Measurements from ENCODE around the gene ODF4.
"Not testable (repeated sequence)": the region's sequence is repeated elsewhere in the genome, so short reads cannot be mapped to it uniquely, and the experiment has no call there.

ODF4 gene

DNA sequence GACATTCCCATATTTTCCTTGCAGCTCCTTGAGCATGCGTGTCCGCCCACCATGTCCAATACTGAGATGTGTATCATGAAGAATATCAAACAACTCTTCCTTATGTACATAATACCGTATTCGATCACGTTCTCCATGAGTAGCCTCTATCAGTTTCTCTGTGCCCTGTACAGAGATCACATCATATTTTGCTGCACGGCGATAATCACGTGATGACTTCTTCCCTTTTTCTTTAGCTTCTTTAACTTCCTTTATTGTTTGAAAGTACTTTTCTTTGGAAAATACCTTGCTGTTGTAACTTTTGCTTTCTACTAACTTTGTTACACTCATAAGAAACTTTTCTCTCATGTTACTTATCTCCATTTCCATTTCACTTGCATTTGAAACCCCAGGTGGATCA is 30.3 kb downstream of the ODF4 start:
- no peak for DNase-seq

DNA sequence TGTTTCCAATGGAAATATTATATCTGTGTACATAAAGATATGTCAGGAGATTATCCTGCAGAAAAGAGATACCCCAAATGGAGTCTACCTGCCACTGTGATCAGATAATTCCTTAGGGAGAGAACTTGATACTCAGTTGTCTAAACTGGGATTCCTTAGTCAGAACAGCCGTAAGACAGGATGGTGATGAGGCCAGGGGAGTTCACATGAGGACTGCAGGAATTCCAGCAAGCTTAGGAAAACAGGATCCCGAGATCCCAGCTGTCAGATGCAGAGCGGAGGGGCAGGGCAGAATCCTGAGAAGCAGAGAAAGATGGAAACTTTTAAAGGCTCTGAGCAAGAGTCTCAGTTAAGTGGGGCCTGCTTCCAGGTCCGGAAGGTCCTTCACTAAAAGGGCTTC is 32.1 kb downstream of the ODF4 start:
- no peak for DNase-seq

DNA sequence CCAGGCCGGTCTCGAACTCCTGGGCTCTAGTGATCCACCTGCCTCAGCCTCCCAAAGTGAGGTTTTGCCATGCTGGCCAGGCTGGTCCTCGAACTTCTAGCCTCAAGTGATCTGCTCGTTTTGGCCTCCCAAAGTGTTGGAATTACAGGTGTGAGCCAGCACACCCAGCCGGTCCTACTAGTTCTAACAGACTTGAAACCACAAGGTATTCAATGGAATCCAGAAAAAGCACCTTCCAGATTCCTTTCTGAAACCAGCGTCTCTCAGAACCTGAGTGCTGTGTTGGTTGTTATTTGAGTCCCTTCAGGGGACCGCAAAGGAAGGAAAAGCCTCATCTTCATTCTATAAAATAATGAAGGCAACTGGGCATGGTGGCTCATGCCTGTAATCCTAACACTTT is 32.8 kb downstream of the ODF4 start:
- DNase-seq = no peak

DNA sequence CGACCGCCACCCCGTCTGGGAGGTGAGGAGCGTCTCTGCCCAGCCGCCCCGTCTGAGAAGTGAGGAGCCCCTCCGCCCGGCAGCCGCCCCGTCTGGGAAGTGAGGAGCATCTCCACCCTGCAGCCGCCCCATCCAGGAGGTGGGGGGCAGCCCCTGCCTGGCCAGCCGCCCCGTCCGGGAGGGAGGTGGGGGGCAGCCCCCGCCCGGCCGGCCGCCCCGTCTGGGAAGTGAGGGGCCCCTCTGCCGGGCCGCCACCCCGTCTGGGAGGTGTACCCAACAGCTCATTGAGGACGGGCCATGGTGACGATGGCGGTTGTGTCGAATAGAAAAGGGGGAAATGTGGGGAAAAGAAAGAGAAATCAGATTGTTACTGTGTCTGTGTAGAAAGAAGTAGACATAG is 34.2 kb downstream of the ODF4 start:
- not testable (repeated sequence) for DNase-seq

DNA sequence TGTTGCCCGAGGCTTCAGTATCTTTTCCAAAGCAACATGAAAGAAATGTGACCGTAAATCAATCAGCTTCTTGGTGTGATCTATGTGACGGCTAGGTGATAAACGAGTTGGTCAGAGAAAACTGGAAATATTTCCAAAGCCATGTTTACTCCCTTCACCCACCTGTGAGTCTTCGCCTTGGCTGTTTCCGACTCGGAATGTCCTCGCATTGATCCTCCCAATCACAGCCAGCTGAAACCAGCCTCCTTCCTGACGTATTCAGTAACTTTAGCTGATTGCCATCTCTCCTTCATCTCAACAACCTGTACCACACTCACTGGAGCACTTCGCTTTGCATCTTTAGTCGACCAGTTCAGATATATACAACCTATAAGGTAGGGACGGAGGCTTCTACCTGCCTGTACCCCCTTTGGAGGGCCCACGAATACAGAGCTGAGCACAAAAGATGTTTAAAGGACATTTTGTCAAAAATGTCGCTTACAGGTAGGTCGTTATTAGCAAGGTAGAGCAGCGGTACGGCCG is 36.2 kb downstream of the ODF4 start:
- no peak for DNase-seq

DNA sequence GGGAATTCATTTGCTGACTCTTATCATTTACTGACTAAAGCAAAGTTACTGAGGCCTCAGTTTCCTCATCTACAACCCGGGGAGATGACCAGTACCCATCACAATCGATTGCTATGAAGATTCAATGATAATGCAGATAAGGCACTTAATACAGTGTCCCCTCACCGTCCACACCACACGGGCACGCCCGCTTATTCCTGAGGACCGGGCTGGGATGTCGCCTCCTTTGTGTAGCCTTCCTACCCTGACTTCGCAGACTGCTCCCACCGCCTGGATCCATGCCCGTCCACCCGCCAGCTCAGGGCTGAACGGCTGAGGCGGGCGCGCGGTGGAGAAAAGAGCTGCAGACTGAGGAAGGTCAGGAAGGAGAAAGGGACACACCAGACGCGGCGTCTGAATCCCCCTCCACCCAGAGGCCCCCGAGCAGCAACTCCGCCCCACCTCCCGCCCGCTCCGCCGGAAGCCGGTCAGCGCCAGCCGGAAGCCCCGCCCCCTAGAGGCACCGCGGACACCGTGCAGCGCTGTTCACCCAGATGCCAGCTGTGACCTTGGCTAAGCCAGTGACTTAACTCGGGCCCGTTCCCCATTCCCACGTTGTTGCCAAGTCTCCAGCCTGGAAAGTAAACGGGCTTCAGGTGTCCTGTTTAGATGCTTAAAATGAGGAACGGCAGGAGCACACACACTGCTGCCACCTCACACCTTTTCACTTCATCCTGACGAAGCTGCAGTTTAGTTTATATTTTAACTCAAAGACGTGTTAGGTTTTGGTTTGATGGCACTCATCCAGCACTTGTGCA is 36.8 kb downstream of the ODF4 start, which contains the start of gene KRABD2:
KRABD2 (minus strand) TSS at position 434 of the 797 bp plus-strand sequence.
- DNase-seq = peak; percentile 63

DNA sequence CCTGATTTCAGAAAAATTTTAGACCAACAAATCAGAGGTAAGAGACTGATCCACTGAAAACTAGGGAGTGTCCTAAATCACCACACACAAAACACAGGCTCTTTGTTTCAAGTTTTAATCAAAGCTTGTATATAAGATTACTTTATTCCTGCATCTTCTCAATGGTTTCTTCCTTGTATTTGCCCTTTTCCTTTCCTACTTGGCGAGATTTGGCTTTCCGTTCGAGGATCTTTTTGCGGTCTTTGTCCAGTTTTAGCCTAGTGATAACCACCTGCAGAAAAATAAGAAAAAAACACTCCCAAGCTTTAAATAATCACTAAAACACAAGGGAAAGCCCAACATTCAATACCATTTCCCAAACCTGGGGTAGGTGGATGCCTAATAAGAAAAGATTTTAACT is 37.8 kb downstream of the ODF4 start:
- DNase-seq = no peak

DNA sequence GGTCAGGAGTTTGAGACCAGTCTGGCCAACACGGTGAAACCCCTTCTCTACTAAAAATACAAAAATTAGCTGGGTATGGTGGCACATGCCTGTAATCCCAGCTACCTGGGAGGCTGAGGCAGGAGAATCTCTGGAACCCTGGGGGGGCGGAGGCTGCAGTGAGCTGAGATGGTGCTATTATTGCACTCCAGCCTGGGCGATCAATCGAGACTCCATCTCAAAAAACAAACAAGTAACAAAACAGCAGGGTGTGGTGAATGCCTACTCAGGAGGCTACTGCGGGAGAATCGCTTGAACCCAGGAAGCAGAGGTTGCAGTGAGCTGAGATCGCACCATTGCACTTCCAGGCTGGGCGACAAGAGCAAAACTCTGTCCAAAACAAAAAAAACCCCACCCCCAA is 38.5 kb downstream of the ODF4 start:
- DNase-seq = not testable (repeated sequence)

DNA sequence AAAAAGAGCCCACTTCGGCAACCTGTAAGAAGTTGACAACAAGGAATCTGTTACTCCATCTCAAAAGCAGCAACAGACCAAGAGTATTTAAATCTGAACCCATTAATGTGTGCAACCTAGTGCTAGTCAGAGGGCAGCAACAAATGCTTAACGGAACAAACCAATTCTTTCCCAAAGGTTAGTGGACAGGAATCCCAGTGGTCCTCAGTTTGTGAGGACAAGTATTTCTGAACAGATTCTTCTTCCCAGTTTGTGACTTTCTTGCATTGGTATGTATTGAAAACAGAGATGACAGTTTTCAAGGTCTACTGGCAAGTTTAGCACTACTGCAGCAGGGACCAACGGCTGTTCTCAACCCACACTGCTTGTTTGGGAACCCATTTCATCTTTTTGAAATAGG is 40.4 kb downstream of the ODF4 start:
- DNase-seq = no peak

DNA sequence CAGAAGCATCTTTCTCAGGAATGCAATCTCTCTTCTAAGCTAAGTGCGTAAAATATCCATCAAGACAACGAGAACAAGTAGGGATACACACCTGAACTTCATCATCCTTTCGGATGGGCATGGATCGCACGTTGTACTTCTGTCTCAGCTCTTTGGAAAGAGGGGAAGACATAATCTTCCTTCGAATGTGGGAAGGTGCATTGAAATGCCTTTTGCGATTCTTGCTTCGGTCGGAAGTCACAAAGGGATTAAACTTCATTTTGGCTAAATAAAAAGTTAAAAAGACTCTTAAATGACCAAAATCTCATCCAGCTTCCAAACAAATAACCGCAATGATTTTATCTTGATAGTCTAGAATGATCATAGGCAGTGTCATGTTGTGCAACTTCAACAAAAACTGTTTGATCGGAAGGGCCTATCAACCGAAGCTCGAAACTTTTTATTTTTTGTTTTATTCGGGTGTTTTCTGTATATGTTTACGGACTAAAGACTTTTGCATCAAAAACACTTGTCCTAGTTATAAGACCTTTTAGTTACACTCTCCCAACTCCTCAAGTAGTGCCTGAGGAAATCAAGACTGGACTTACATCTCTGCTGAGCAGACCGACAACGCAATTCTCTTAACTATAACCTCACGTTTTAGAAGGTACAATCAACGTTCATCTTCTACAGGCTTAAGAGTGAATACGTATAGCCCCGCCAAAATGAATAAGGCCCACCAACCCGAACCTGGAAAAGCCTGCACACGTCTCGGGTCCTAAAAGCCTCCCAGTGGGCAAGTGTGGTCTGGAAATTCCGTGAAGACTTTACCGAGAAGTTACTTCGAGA is 42.6 kb downstream of the ODF4 start:
- DNase-seq = no peak

DNA sequence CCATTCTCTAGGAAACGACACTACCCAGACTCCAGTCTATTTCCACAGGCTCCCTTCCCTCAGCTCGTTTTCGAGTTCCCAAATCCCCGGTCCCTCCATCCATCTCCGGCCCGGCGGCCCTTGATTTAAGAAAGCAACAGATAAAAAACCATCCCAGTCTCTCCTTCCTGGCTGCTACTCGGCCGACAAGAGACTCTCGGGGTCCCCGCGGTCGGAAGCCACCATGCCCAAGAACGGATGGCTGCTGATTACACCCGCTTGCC is 43.2 kb downstream of the ODF4 start:
- no peak for DNase-seq

DNA sequence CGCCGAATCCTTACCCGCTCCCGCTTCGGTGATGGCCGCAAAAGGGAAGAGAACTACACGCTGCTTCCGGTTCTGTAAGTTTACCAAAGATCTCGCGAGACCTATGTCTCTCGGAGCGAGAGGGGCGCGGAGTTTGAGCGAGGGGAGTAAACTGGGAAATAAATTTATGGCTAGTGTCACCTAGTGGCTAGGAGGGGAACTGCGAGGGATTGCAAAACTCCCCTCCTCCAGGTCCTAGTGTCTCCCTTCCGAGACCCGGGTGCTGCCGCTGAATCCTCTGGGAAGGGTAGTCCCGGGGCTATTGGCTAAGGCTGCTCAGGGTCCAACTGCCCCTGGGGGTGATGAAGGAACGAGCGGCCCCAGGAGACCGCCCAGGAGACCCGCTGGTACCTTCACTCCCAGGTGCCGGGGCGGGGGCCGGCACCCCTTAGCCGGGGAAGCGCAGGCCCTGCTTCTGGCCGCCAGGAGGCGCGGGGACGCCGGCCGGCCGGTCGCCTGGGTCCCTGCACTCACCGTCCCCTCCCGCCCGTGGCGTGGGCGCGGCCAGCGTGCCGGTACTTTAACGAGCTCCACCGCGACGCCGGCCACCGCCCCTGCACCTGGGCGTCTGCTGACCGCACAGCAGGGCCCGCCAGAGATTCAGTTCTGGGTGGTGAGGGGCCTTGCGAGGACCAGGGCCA is 43.6 kb downstream of the ODF4 start, which contains the start of gene RPL26:
RPL26 (minus strand) TSS at position 51 of the 680 bp plus-strand sequence. CDS start 883 bp downstream, outside the sequence.
- DNase-seq = peak; percentile 84

DNA sequence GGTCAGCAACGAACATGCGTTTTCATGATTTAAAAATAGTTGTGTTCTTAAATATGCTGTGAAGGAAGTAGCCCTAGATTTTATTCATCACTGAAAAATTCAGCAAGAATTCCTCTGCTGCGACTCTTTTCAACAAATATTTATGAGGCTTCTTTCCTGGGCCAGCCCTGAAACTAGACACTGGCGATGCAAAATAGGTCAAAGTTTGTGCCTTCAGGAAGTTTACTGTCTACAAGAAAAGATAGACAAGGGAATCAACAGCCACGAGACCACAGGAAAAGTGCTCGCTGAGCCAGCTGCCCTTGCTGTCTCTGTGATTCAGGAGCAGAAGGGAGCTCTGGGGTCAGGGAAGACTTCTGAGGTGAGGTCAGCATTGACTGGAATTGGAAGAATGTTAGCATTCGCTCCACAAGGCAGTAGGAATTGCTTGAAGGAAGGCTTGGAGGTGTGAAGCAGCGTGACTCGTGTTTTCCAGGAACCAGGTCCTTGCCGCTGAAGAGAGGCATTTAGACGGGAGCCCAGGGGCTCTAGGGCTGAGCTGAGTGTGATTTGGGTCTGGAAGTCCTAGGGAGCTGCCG is 45.2 kb downstream of the ODF4 start:
- no peak for DNase-seq

DNA sequence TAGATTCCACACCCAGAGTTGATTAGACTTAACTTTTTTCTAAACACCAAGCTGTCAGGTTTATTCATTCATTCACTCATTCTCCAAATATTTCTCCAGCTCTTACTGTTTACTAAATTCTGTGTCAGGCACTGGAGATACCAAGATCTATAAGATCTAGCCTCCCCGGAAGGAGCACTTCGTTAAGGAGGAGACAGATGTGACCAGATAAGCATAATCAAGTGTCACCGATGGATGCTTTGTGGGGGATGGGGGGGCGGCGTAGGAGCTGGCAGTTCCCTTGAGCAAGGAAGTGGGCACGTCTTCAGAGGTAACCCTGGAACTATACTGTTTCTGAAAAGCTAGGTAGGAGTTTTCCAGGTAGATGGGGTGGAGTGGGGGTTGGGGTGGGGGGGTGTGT is 47.2 kb downstream of the ODF4 start:
- DNase-seq = no peak

DNA sequence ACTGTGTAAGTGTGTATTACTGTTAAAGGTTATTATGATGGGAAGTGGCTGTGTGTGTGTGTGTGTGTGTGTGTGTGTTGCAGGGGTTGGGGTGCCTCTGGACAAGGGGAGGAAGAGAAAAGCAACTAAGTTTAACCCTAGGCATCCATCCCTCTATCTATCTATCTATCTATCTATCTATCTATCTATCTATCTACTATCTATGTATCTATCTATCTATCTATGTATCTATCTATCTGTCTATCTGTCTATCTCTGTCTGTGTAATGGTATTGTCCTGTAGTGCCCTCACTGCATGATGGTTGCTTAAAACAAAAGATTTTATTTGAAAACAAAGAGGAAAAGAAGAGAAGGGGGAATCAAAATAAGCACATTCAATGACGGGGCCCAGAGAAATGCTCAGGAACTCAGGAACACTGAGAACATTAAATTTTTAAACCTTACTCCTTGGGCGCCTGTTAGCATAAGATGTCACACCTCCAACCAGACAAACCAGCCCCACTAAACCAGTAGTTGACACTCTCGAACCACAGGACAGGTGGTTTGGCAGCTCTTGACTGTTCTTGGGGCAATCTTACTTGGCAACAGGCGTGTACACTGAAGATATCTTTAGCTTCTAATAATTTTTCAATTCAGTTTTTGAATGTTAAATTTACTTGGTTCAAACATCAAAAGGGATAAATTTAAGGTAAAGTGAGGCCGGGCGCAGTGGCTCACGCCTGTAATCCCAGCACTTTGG is 48.4 kb downstream of the ODF4 start:
- no peak for DNase-seq

DNA sequence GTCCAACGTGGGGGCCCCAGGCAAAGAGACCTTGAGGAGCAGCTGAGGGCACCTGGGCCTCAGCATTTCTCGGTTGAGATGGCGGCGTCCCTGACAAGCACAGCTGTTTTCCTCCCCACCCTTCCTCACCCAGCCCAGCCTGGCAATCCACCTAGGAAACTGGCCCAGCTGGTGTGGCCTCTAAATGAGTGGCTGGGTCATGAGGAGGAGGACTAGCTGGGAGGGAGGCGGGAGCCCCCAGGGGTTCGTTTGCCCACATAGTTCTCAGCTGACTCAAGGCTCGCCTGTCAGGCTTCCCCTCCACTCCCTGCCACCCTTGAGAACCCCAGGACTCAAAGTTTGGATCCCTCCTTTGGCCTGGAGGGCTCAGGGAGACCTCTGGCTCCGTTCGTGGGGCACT is 52.1 kb downstream of the ODF4 start:
- DNase-seq = no peak

DNA sequence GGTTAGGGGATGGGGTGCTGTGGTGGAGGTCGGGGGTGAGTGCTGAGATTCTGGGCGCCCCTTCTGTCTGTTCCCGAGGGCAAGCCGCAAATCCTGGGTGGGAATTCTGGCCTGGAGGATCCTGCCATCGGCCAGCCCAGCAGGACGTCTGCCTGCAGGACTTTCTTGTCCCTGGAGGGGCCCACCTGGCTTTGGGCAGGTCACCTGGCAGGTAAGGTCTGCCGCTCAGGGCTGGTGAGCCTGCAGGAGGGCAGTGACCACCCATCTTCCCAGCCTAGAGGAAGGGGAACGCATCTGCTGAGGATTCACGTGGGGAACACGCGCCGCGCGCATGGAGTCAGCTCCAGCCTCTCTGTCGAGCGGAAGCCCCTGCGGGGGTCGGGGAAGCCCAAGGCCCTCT is 52.6 kb downstream of the ODF4 start:
- DNase-seq = no peak

DNA sequence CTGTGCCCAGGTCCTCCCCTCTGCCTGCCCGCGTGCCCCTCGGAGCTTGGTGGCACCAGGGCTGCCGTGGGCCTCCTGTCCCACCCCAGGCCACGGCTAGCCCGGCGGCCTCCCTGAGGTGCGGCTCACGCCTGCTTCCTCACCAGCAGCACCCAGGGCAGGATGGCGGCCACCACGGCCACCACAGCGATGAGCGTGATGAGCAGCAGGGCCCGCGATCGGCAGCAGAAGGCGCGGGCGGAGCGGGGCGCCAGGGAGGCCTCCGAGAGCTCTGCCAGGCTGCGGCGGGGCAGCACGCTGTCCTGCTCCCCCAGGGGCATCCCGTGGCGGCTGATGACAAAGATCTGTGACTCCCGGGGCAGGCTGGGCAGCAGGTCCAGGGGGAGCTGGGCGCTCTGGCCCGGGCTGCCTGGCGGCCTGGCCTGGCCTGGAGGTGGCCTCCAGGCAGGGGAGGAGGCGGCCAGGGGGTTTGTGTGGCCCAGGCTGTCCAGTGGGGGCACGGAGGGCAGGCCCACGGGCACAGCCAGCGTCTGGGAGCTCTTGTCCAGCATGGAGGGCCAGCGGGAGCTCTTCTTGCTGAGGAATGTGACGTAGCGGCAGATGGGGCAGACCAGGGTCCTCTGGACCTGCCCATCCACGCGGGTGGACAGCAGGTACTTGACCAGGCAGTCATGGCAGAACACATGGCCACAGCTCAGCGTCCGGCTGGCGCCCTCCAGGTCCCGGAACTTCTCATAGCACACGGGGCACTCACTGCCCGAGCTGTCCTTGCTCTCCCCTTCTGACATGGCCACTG is 53.2 kb downstream of the ODF4 start:
- DNase-seq = no peak

DNA sequence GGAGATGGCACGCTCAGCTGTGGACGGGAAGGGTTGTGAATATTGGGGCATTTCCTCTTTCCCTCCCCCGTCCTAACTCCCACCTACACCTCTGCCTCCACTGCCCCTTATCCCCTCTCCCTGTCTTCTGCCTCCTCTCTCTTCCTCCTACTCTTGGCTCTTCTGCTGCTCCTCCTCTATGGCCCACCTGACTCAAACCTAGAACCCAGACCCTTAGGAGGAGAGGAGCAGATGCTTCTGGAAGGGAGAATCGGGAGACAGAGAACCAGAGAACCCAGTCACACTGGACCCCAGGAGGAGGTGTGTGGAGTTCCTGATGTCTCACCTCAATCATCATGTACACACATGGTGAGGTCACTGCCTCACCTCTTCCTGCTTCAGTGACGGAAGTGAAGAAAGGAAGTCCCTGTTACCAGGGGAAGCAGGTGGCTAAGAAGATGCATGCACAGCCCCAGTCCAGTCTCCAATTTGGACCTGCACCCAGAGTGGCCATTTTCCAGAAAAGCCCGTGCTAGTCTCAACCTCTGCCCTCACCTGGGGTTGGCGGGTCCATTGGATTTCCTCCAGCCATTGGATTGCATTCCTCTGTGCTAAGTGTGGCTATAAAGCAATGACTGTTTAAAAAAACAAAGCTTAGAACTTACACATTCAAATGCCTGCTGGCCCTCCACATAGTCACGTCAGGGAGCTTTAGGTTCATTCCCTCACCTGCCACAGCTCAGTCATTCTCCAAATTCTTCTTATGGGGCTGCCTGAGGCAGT is 54.0 kb downstream of the ODF4 start:
- DNase-seq = no peak

DNA sequence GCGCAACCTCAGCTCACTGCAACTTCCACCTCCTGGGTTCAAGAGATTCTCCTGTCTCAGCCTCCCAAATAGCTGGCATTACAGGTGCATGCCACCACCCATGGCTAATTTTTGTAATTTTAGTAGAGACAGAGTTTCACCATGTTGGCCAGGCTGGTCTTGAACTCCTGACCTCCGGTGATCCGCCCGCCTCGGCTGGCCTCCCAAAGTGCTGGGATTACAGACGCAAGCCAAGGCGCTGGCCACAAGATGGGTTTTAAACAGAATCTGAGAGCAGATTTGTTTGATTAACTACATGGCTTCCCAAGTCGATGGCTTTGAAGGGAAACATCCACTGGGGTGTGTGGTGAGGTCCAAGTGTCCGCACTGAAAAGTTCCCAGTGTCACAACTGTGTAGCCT is 54.9 kb downstream of the ODF4 start:
- not testable (repeated sequence) for DNase-seq

Measured in GOT3 (cell line).